ENCODE results near the gene BTBD7.

BTBD7 gene

GRCh38 chr14:93328546-93328945 is 4.3 kb downstream of the BTBD7 start:
- Histone ChIP-seq H3K4me1 (ENCODE audit: control insufficient read depth, insufficient read depth, low read length) (peaks cover 6% of the 10 kb centered on the region), H3K4me3 (ENCODE audit: low read length in 2 of 2) (no peak overlapping the region), H3K9ac (ENCODE audit: low read length in 2 of 2) (no peak overlapping the region), H3K27ac (ENCODE audit: low read length) (no peak overlapping the region), H3K27me3 (ENCODE audit: control insufficient read depth in 1 of 2, insufficient read depth in 2 of 2, low read length in 2 of 2) (no peaks in the 10 kb centered on the region), H3K9me3 (ENCODE audit: control insufficient read depth in 2 of 2, low read length in 2 of 2) (no peaks in the 10 kb centered on the region), H3K36me3 (ENCODE audit: control insufficient read depth in 2 of 2, insufficient read depth in 2 of 2, low read length in 2 of 2) (no peaks in the 10 kb centered on the region)

GRCh38 chr14:93326196-93326595 is 6.6 kb downstream of the BTBD7 start:
- no peak overlapping the region for H3K9ac ChIP-seq (ENCODE audit: low read length in 2 of 2)
- no peak overlapping the region for H3K4me3 ChIP-seq (ENCODE audit: low read length in 2 of 2)
- H3K27ac ChIP-seq (ENCODE audit: low read length): no peak overlapping the region
- peaks cover 3% of the 10 kb centered on the region for H3K4me1 ChIP-seq (ENCODE audit: control insufficient read depth, insufficient read depth, low read length)
- no peaks in the 10 kb centered on the region for H3K27me3 ChIP-seq (ENCODE audit: control insufficient read depth in 1 of 2, insufficient read depth in 2 of 2, low read length in 2 of 2)
- no peaks in the 10 kb centered on the region for H3K9me3 ChIP-seq (ENCODE audit: control insufficient read depth in 2 of 2, low read length in 2 of 2)
- no peaks in the 10 kb centered on the region for H3K36me3 ChIP-seq (ENCODE audit: control insufficient read depth in 2 of 2, insufficient read depth in 2 of 2, low read length in 2 of 2)

GRCh38 chr14:93323600-93324174 is 9.1 kb downstream of the BTBD7 start:
- peaks cover 6% of the 10 kb centered on the region for H3K4me1 ChIP-seq (ENCODE audit: control insufficient read depth, insufficient read depth, low read length)
- H3K9ac ChIP-seq (ENCODE audit: low read length in 2 of 2): no peak overlapping the region
- no peak overlapping the region for H3K27ac ChIP-seq (ENCODE audit: low read length)
- H3K9me3 ChIP-seq (ENCODE audit: control insufficient read depth in 2 of 2, low read length in 2 of 2): no peaks in the 10 kb centered on the region
- no peak overlapping the region for H3K4me3 ChIP-seq (ENCODE audit: low read length in 2 of 2)
- H3K36me3 ChIP-seq (ENCODE audit: control insufficient read depth in 2 of 2, insufficient read depth in 2 of 2, low read length in 2 of 2): no peaks in the 10 kb centered on the region
- no peaks in the 10 kb centered on the region for H3K27me3 ChIP-seq (ENCODE audit: control insufficient read depth in 1 of 2, insufficient read depth in 2 of 2, low read length in 2 of 2)

GRCh38 chr14:93322929-93323599 is 9.8 kb downstream of the BTBD7 start:
- H3K27ac ChIP-seq (ENCODE audit: low read length): no peak overlapping the region
- H3K9me3 ChIP-seq (ENCODE audit: control insufficient read depth in 2 of 2, low read length in 2 of 2): no peaks in the 10 kb centered on the region
- H3K27me3 ChIP-seq (ENCODE audit: control insufficient read depth in 1 of 2, insufficient read depth in 2 of 2, low read length in 2 of 2): no peaks in the 10 kb centered on the region
- no peak overlapping the region for H3K9ac ChIP-seq (ENCODE audit: low read length in 2 of 2)
- H3K4me1 ChIP-seq (ENCODE audit: control insufficient read depth, insufficient read depth, low read length): peaks cover 6% of the 10 kb centered on the region
- no peak overlapping the region for H3K4me3 ChIP-seq (ENCODE audit: low read length in 2 of 2)
- H3K36me3 ChIP-seq (ENCODE audit: control insufficient read depth in 2 of 2, insufficient read depth in 2 of 2, low read length in 2 of 2): no peaks in the 10 kb centered on the region

GRCh38 chr14:93320489-93320888 is 12.3 kb downstream of the BTBD7 start:
- H3K27me3 ChIP-seq (ENCODE audit: control insufficient read depth in 1 of 2, insufficient read depth in 2 of 2, low read length in 2 of 2): no peaks in the 10 kb centered on the region
- H3K9ac ChIP-seq (ENCODE audit: low read length in 2 of 2): no peak overlapping the region
- peaks cover 6% of the 10 kb centered on the region for H3K4me1 ChIP-seq (ENCODE audit: control insufficient read depth, insufficient read depth, low read length)
- no peaks in the 10 kb centered on the region for H3K36me3 ChIP-seq (ENCODE audit: control insufficient read depth in 2 of 2, insufficient read depth in 2 of 2, low read length in 2 of 2)
- H3K27ac ChIP-seq (ENCODE audit: low read length): no peak overlapping the region
- no peaks in the 10 kb centered on the region for H3K9me3 ChIP-seq (ENCODE audit: control insufficient read depth in 2 of 2, low read length in 2 of 2)
- H3K4me3 ChIP-seq (ENCODE audit: low read length in 2 of 2): no peak overlapping the region

- Histone ChIP-seq H3K4me3 (ENCODE audit: low read length in 2 of 2) (no peak overlapping the region), H3K27me3 (ENCODE audit: control insufficient read depth in 1 of 2, insufficient read depth in 2 of 2, low read length in 2 of 2) (no peaks in the 10 kb centered on the region), H3K4me1 (ENCODE audit: control insufficient read depth, insufficient read depth, low read length) (peaks cover 6% of the 10 kb centered on the region), H3K36me3 (ENCODE audit: control insufficient read depth in 2 of 2, insufficient read depth in 2 of 2, low read length in 2 of 2) (no peaks in the 10 kb centered on the region), H3K9me3 (ENCODE audit: control insufficient read depth in 2 of 2, low read length in 2 of 2) (no peaks in the 10 kb centered on the region), H3K9ac (ENCODE audit: low read length in 2 of 2) (no peak overlapping the region), H3K27ac (ENCODE audit: low read length) (no peak overlapping the region)
These were observed 12.9 kb downstream of the BTBD7 start for GRCh38 chr14:93319958-93320357.

- Histone ChIP-seq H3K36me3 (ENCODE audit: control insufficient read depth in 2 of 2, insufficient read depth in 2 of 2, low read length in 2 of 2) (no peaks in the 10 kb centered on the region), H3K4me1 (ENCODE audit: control insufficient read depth, insufficient read depth, low read length) (peaks cover 6% of the 10 kb centered on the region), H3K27ac (ENCODE audit: low read length) (no peak overlapping the region), H3K27me3 (ENCODE audit: control insufficient read depth in 1 of 2, insufficient read depth in 2 of 2, low read length in 2 of 2) (no peaks in the 10 kb centered on the region), H3K4me3 (ENCODE audit: low read length in 2 of 2) (no peak overlapping the region), H3K9ac (ENCODE audit: low read length in 2 of 2) (no peak overlapping the region), H3K9me3 (ENCODE audit: control insufficient read depth in 2 of 2, low read length in 2 of 2) (no peaks in the 10 kb centered on the region)
These were observed 13.3 kb downstream of the BTBD7 start for GRCh38 chr14:93319494-93319893.

- Histone ChIP-seq H3K4me3 (ENCODE audit: low read length in 2 of 2) (no peak overlapping the region), H3K9me3 (ENCODE audit: control insufficient read depth in 2 of 2, low read length in 2 of 2) (no peaks in the 10 kb centered on the region), H3K27me3 (ENCODE audit: control insufficient read depth in 1 of 2, insufficient read depth in 2 of 2, low read length in 2 of 2) (no peaks in the 10 kb centered on the region), H3K36me3 (ENCODE audit: control insufficient read depth in 2 of 2, insufficient read depth in 2 of 2, low read length in 2 of 2) (no peaks in the 10 kb centered on the region), H3K9ac (ENCODE audit: low read length in 2 of 2) (no peak overlapping the region), H3K4me1 (ENCODE audit: control insufficient read depth, insufficient read depth, low read length) (peaks cover 6% of the 10 kb centered on the region), H3K27ac (ENCODE audit: low read length) (no peak overlapping the region)
These were observed 13.9 kb downstream of the BTBD7 start for GRCh38 chr14:93318927-93319326.

GRCh38 chr14:93317875-93318807 is 14.7 kb downstream of the BTBD7 start:
- H3K36me3 ChIP-seq (ENCODE audit: control insufficient read depth in 2 of 2, insufficient read depth in 2 of 2, low read length in 2 of 2): no peaks in the 10 kb centered on the region
- no peak overlapping the region for H3K4me3 ChIP-seq (ENCODE audit: low read length in 2 of 2)
- H3K27me3 ChIP-seq (ENCODE audit: control insufficient read depth in 1 of 2, insufficient read depth in 2 of 2, low read length in 2 of 2): no peaks in the 10 kb centered on the region
- H3K4me1 ChIP-seq (ENCODE audit: control insufficient read depth, insufficient read depth, low read length): peaks cover 6% of the 10 kb centered on the region
- no peak overlapping the region for H3K27ac ChIP-seq (ENCODE audit: low read length)
- H3K9me3 ChIP-seq (ENCODE audit: control insufficient read depth in 2 of 2, low read length in 2 of 2): no peaks in the 10 kb centered on the region
- no peak overlapping the region for H3K9ac ChIP-seq (ENCODE audit: low read length in 2 of 2)

- H3K9ac ChIP-seq (ENCODE audit: low read length in 2 of 2): no peak overlapping the region
- H3K4me3 ChIP-seq (ENCODE audit: low read length in 2 of 2): no peak overlapping the region
- no peaks in the 10 kb centered on the region for H3K9me3 ChIP-seq (ENCODE audit: control insufficient read depth in 2 of 2, low read length in 2 of 2)
- no peaks in the 10 kb centered on the region for H3K27me3 ChIP-seq (ENCODE audit: control insufficient read depth in 1 of 2, insufficient read depth in 2 of 2, low read length in 2 of 2)
- H3K36me3 ChIP-seq (ENCODE audit: control insufficient read depth in 2 of 2, insufficient read depth in 2 of 2, low read length in 2 of 2): no peaks in the 10 kb centered on the region
- no peak overlapping the region for H3K27ac ChIP-seq (ENCODE audit: low read length)
- H3K4me1 ChIP-seq (ENCODE audit: control insufficient read depth, insufficient read depth, low read length): peaks cover 6% of the 10 kb centered on the region
These were observed 15.5 kb downstream of the BTBD7 start for GRCh38 chr14:93317210-93317874.
